Kidney (tissue), 14 donors: Measurements from ENCODE around the gene DPM2. TPM values are rescaled to one million over a fixed set of nuclear protein-coding genes. Genes with fewer than 3 reads are reported as not detected.

Source experiments
- DNase-seq, 5 donors: peaks; one replicate each; pipeline ENCODE4 v3.0.0-alpha.2; 2013 to 2020
- FAIRE-seq: peaks from 2 replicates; lab custom pipeline; 2012; peaks lifted over from hg19 to GRCh38; lab: Jason Lieb, UNC
- H3K27ac ChIP-seq, 2 donors: one replicate each; pipeline ENCODE4 v1.7.0; 2013; ENCODE audit warnings: low read depth in 2 of 2, low read length in 2 of 2, inconsistent platforms in 1 of 2
- H3K27me3 ChIP-seq: one replicate; pipeline ENCODE4 v1.7.1; 2013; ENCODE audit warnings: low read length, inconsistent platforms; ENCODE audit not compliant: control insufficient read depth, insufficient read depth
- H3K36me3 ChIP-seq, 3 donors: one replicate each; pipeline versions ENCODE4 v1.7.0 to v1.7.1; 2013; ENCODE audit warnings: low read length in 3 of 3, control low read depth in 1 of 3, inconsistent platforms in 1 of 3; ENCODE audit not compliant: insufficient read depth in 3 of 3, control insufficient read depth in 2 of 3
- H3K4me1 ChIP-seq, 3 donors: one replicate each; pipeline versions ENCODE4 v1.7.0 to v1.7.1; 2013; ENCODE audit warnings: low read length in 3 of 3, inconsistent platforms in 1 of 3, low read depth in 1 of 3; ENCODE audit not compliant: control insufficient read depth in 2 of 3, insufficient read depth in 2 of 3
- H3K4me3 ChIP-seq, 3 donors: one replicate each; pipeline versions ENCODE4 v1.7.0 to v1.8.1; 2013; ENCODE audit warnings: low read length in 3 of 3, control low read depth in 1 of 3, inconsistent platforms in 1 of 3
- H3K9ac ChIP-seq, 3 donors: one replicate each; pipeline versions ENCODE4 v1.7.0 to v1.7.1; 2013; ENCODE audit warnings: low read length in 3 of 3, control low read depth in 1 of 3, inconsistent platforms in 1 of 3
- H3K9me3 ChIP-seq, 3 donors: one replicate each; pipeline versions ENCODE4 v1.7.0 to v1.7.1; 2013; ENCODE audit warnings: low read length in 3 of 3, control low read depth in 1 of 3, inconsistent platforms in 1 of 3; ENCODE audit not compliant: control insufficient read depth in 2 of 3, insufficient read depth in 1 of 3
- intact Hi-C: fragments of 100-400 bp; cut with DNase I; formaldehyde crosslinking; loops from one replicate; pipeline ENCODE4 v1.11.1; 2022
- polyA plus RNA-seq: library from polyadenylated mRNA; stranded (reverse); fragments of 350-450 nt; fragmentation: Illumina TruSeq; extraction: RNeasy Lipid Tissue Mini Kit (QIAGEN cat#74804); gene quantifications from one replicate; pipeline ENCODE4 v1.2.3, GENCODE V29; 2014; ENCODE audit warnings: low read depth, low replicate concordance; ENCODE audit not compliant: insufficient read depth
- total RNA-seq: library from RNA; stranded (reverse); fragmentation: NEBNext Ultra II Directional; extraction: Animal tissue kit (Norgen Biotek cat#: 25700); gene quantifications from one replicate; pipeline ENCODE4 v1.2.1, GENCODE V29; 2021
- TF ChIP-seq, protein P1 (sequence below): IDR thresholded peaks from 3 replicates; pipeline ENCODE4 v1.5.1; 2012; ENCODE audit warnings: mild to moderate bottlenecking, moderate library complexity, borderline replicate concordance; ENCODE audit not compliant: insufficient read depth; ENCODE audit errors: extremely low read depth
- donor health status: control.
- donor health status: control.
- donor health status: control.
- donor health status: control.
- donor health status: control.
- donor health status: DM: yes; HTN: yes; CAD: no.
- donor health status: Normal renal cell carcinoma (clear cell type).

The DPM2 gene
- total and polyA plus RNA-seq, 2 donors from 2014 or later, result 42.8 to 70.0 TPM

DNA sequence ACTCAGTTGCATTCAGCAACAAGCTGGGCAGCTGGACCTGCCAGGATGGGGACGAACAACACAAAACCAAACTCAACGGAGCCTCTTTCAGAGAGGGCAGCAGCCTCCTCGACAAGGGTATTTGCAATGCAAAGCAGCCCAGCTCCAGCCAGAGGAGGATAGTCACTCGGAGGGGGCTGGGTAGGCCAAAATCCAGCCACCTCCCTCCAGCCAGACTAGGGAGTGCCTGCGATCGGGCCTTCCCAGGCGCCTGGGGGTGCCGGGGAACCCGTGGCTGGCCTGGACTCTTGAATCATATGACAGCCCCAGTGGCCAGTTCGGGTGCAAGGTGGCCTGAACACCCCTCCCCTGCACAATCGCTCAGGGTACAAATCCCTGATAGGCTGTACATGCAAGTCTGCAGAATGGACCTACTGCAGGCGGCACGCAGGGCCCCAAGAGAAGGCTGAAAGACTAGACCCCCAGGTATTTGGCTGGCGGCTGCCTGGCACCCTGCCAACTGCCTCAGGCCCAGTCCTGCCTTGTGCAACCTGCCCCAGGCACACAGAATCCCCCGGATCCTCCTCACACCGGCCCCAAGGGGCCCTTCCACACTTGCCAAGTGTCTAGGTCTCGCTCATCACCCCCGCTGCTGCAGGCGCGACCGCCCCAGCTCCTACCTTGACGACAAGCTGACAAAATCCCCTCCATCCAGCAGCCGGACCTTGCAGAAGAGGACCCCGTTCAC is 41.8 kb upstream of the DPM2 start:
- Histone ChIP-seq H3K9ac (peak overlapping the region; percentile 57 to 88 (median 83)), H3K9me3 (no peaks in the 10 kb centered on the region), H3K36me3 (no peaks in the 10 kb centered on the region), H3K27ac (peak overlapping the region; percentile 85 to 91), H3K27me3 (no peaks in the 10 kb centered on the region), H3K4me3 (peak overlapping the region; percentile 71 to 95 (median 80)), H3K4me1 (peaks cover 3 to 42% (median 41%) of the 10 kb centered on the region in 3 donors)
- intact Hi-C loops, result no loop called here
- DNase-seq (peak in 4 of 5 donors; percentile 54 to 87 (median 70)), FAIRE-seq (no peak)
- TF ChIP-seq, protein P1, sequence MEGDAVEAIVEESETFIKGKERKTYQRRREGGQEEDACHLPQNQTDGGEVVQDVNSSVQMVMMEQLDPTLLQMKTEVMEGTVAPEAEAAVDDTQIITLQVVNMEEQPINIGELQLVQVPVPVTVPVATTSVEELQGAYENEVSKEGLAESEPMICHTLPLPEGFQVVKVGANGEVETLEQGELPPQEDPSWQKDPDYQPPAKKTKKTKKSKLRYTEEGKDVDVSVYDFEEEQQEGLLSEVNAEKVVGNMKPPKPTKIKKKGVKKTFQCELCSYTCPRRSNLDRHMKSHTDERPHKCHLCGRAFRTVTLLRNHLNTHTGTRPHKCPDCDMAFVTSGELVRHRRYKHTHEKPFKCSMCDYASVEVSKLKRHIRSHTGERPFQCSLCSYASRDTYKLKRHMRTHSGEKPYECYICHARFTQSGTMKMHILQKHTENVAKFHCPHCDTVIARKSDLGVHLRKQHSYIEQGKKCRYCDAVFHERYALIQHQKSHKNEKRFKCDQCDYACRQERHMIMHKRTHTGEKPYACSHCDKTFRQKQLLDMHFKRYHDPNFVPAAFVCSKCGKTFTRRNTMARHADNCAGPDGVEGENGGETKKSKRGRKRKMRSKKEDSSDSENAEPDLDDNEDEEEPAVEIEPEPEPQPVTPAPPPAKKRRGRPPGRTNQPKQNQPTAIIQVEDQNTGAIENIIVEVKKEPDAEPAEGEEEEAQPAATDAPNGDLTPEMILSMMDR, result no peak

DNA sequence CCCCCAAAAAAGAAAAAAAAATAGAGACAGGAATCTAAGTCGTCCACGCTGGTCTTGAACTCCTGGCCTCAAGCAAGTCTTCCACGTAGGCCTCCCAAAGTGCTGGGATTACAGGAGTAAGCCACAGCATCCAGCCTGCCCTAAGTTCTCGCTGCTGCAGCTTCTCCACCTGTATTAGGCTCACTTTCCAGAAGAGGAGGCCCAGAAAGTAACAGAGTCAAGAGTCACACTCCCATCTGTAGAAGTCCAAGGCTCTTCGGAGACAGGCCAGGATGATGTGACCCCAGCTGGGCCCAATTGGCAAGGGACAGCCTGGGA is 41.3 kb upstream of the DPM2 start:
- Histone ChIP-seq H3K9ac (peak overlapping the region; percentile 0 to 88 (median 52)), H3K27ac (peak overlapping the region; percentile 85 to 91), H3K4me1 (peaks cover 3 to 47% (median 46%) of the 10 kb centered on the region in 3 donors), H3K9me3 (no peaks in the 10 kb centered on the region), H3K27me3 (no peaks in the 10 kb centered on the region), H3K4me3 (peak overlapping the region; percentile 71 to 95 (median 80)), H3K36me3 (no peaks in the 10 kb centered on the region)
- DNase-seq (no peak), FAIRE-seq (no peak)
- TF ChIP-seq, protein P1, result no peak
- intact Hi-C loops, result no loop called here

DNA sequence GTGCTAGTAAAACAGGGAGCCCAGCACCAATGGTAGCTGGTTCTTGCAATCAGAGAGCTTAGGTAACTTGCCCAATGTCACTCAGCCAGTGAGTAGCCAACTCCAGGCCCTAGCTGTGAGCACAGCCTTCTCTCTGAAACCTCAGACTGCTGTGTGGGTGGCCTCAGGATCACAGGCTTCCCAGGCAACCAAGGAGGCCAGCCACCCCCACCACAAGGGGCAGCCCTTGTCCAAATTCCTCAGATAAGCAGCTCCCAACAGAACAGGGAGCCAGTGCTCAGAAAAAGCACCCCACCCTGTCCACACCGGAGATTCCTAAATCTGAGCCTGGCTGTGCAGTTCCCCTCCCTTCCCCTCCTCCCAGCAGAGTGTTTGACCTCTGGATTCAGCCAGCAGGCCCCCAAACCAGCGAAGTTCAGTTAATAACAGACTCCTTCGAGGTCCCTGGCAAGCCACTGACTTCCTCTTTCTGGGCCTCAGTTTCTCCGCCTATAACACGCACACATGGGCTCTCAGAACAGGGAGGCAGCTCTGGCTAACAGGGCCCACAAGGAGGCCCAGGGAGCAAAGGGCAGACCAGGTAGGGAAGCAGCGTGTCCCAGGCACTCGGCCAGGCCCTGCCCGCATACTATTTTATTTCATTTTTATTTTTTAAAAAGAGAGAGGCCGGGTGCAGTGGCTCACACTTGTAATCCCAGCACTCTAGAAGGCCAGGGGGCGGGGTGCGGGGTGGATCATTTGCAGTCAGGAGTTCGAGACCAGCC is 40.4 kb upstream of the DPM2 start:
- Histone ChIP-seq H3K36me3 (no peaks in the 10 kb centered on the region), H3K27ac (peak overlapping the region; percentile 71 to 85), H3K9ac (peak overlapping the region in 2 of 3 donors; percentile 49 to 88), H3K4me1 (peaks cover 3 to 57% (median 56%) of the 10 kb centered on the region in 3 donors), H3K4me3 (peak overlapping the region; percentile 28 to 95 (median 80)), H3K27me3 (no peaks in the 10 kb centered on the region), H3K9me3 (no peaks in the 10 kb centered on the region)
- TF ChIP-seq, protein P1, result no peak
- DNase-seq (peak in 4 of 5 donors; percentile 38 to 83 (median 64)), FAIRE-seq (no peak)
- intact Hi-C loops, result no loop called here
